ENCODE data around the gene FOXF1. TPM values are rescaled to one million over a fixed set of nuclear protein-coding genes. Genes with fewer than 3 reads are reported as not detected.

The FOXF1 gene
- total RNA-seq, 2 experiments from 2014 or later, result not detected

GRCh38 chr16:86528061-86528929 lies 18.0 kb downstream of the FOXF1 start:
- H3K27ac ChIP-seq (ENCODE audit: low read depth in 1 of 2, low read length in 2 of 2), result no peak overlapping the region
- ChIA-PET CTCF (no interaction called here), POLR2A (no interaction called here)
- no peak for TF ChIP-seq CTCF (IDR thresholded peaks at IDR 0.05)
- DNase-seq, result no peak
- ATAC-seq (ENCODE audit: poor library complexity), result no peak
- H3K27ac Mint-ChIP-seq, result no peak overlapping the region
- intact Hi-C loops (cut with DNase I, micrococcal nuclease), result no loop called here
- peaks cover 16% of the 10 kb centered on the region for H3K36me3 Mint-ChIP-seq (ENCODE audit: low read depth)
- no peaks in the 10 kb centered on the region for H3K27me3 ChIP-seq (ENCODE audit: control insufficient read depth in 1 of 2, insufficient read depth in 2 of 2, low read length in 2 of 2)
- no peaks in the 10 kb centered on the region for H3K27me3 Mint-ChIP-seq
- peaks cover 0 to 10% of the 10 kb centered on the region in 2 experiments for H3K9me3 ChIP-seq (ENCODE audit: control insufficient read depth in 1 of 2, insufficient read depth in 1 of 2, low read length in 2 of 2)
- no peaks in the 10 kb centered on the region for H3K4me1 Mint-ChIP-seq (ENCODE audit: low read depth)
- no peaks in the 10 kb centered on the region for H3K9me3 Mint-ChIP-seq
- H3K4me3 Mint-ChIP-seq, result no peak overlapping the region
- no peak overlapping the region for H3K4me3 ChIP-seq (ENCODE audit: low read length)
- H3K4me1 ChIP-seq (ENCODE audit: insufficient read depth, low read length), result no peaks in the 10 kb centered on the region
- no peaks in the 10 kb centered on the region for H3K36me3 ChIP-seq (ENCODE audit: insufficient read depth, low read length)

GRCh38 chr16:86529160-86529559 lies 18.8 kb downstream of the FOXF1 start:
- H3K27ac ChIP-seq (ENCODE audit: low read depth in 1 of 2, low read length in 2 of 2), result no peak overlapping the region
- no peaks in the 10 kb centered on the region for H3K9me3 Mint-ChIP-seq
- no peaks in the 10 kb centered on the region for H3K27me3 Mint-ChIP-seq
- TF ChIP-seq CTCF (IDR thresholded peaks at IDR 0.05), result no peak
- no peaks in the 10 kb centered on the region for H3K4me1 ChIP-seq (ENCODE audit: insufficient read depth, low read length)
- no peaks in the 10 kb centered on the region for H3K27me3 ChIP-seq (ENCODE audit: control insufficient read depth in 1 of 2, insufficient read depth in 2 of 2, low read length in 2 of 2)
- peaks cover 24% of the 10 kb centered on the region for H3K36me3 Mint-ChIP-seq (ENCODE audit: low read depth)
- H3K36me3 ChIP-seq (ENCODE audit: insufficient read depth, low read length), result no peaks in the 10 kb centered on the region
- intact Hi-C loops (cut with DNase I, micrococcal nuclease), result no loop called here
- peaks cover 0 to 10% of the 10 kb centered on the region in 2 experiments for H3K9me3 ChIP-seq (ENCODE audit: control insufficient read depth in 1 of 2, insufficient read depth in 1 of 2, low read length in 2 of 2)
- H3K4me3 Mint-ChIP-seq, result no peak overlapping the region
- H3K4me3 ChIP-seq (ENCODE audit: low read length), result no peak overlapping the region
- CTCF ChIA-PET, result no interaction called here
- no peak for ATAC-seq (ENCODE audit: poor library complexity)
- H3K4me1 Mint-ChIP-seq (ENCODE audit: low read depth), result no peaks in the 10 kb centered on the region
- POLR2A ChIA-PET, result no interaction called here
- H3K27ac Mint-ChIP-seq, result no peak overlapping the region
- no peak for DNase-seq

GRCh38 chr16:86530251-86531190 lies 20.2 kb downstream of the FOXF1 start:
- Histone ChIP-seq H3K9me3 (ENCODE audit: control insufficient read depth in 1 of 2, insufficient read depth in 1 of 2, low read length in 2 of 2) (peaks cover 0 to 10% of the 10 kb centered on the region in 2 experiments), H3K4me1 (ENCODE audit: insufficient read depth, low read length) (no peaks in the 10 kb centered on the region), H3K27me3 (ENCODE audit: control insufficient read depth in 1 of 2, insufficient read depth in 2 of 2, low read length in 2 of 2) (no peaks in the 10 kb centered on the region), H3K4me3 (ENCODE audit: low read length) (no peak overlapping the region), H3K36me3 (ENCODE audit: insufficient read depth, low read length) (no peaks in the 10 kb centered on the region), H3K27ac (ENCODE audit: low read depth in 1 of 2, low read length in 2 of 2) (no peak overlapping the region)
- intact Hi-C loops (cut with DNase I, micrococcal nuclease), result no loop called here
- Mint-ChIP-seq H3K9me3 (no peaks in the 10 kb centered on the region), H3K27ac (no peak overlapping the region), H3K27me3 (no peaks in the 10 kb centered on the region), H3K36me3 (ENCODE audit: low read depth) (peaks cover 31% of the 10 kb centered on the region), H3K4me1 (ENCODE audit: low read depth) (no peaks in the 10 kb centered on the region), H3K4me3 (no peak overlapping the region)
- no peak for TF ChIP-seq CTCF (IDR thresholded peaks at IDR 0.05)
- ChIA-PET POLR2A (no interaction called here), CTCF (no interaction called here)
- DNase-seq (no peak), ATAC-seq (ENCODE audit: poor library complexity) (no peak)

Measured in CD4-positive, alpha-beta T cell (primary cell).